Stimulated activated naive CD4-positive, alpha-beta T cell (primary cell): Measurements from ENCODE around the gene MAGI1.

Experiments
- DNase-seq, 6 experiments: peaks; one replicate each; lab custom pipeline; 2025; lab: John Stamatoyannopoulos, UW

Gene MAGI1

DNA sequence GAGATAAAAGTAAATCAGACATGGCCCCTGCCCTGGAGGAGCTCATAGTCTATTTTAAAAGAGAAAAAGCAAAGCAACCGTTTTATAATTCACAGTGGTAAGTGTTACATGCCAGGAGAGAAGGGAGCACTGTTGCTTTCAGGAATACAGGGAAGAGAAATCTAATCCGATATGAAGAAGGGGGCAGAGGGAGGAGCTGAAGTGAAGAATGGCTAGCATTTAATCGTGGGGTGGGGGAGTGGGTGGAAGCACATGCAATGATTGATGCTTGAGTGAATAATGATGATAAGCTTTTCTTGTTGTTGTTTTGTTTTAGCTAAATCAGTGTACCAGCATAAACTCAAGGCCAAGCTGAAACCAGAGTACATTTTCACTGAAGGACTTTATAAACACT is 629.5 kb downstream of the MAGI1 start:
- DNase-seq: no peak

DNA sequence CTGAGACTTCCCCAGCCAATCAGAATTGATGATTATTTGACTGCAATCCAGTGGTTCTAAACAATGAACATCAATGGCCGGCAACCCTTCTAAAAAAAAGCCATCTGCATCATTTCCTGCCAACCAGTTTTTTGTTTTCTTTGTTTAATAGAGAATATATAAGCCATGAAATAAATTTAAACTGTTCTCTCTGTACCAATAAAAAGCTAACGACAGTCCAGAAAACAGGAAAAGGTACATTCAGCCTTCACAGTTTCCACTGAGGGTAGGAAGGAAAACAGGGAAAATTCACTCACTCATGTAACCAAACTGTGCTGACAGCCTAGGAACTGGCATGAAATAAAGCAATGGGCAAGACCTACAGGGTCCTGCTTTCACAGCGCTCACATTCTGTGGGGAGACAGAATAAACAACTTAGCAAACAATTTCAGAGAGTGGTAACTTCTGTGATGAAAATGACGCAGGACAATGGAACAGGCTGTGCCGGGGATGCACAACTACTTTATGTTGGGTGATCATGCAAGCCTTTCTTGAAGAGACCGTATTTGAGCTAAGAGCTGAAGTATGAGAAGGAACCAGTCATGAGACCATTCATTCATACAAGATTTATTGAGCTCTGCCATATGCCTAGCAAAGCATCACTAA is 630.1 kb downstream of the MAGI1 start:
- DNase-seq: no peak

- no peak for DNase-seq
These were observed 632.2 kb downstream of the MAGI1 start for GRCh38 chr3:65406470-65406869.

DNA sequence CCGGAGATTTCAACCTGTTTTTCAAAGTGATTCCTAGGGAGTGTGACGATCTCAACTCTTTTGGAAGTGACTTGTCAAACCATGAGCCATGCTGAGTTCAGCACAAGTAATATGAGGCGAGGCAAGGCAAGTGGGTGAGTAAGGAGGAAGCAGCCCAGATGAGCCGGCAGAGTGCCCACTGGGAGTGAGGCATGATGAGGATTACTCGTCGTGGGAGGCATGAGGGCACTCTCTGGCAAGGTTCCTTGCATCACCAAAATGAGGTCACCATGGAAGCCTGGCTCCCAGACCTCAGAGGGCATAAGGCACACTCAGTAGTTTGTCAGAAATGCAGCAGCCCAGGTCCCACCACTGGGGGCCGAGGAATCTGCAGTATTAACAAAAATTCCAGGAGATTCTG is 636.1 kb downstream of the MAGI1 start:
- DNase-seq: no peak

GRCh38 chr3:65401359-65402305 is 637.1 kb downstream of the MAGI1 start:
- DNase-seq: no peak

DNA sequence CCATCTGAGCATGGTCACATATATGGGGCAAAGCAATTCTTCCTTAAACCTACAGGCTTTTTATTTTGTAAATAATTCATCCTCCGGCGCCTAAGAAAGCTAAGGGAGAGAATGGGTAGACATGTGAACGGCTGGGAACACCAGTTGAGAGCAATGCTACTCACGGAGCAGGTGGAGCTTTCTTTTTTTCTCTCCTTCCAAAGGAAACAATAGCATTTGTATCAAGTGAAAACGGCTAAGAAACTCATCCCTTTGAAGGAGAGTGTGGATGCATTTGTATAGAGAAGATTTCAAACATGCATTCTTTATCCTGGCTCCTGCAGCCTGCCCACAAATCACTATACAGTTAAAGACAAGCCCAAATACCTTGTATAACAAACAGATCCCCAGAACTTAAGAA is 637.8 kb downstream of the MAGI1 start:
- DNase-seq: no peak

- no peak for DNase-seq
These were observed 639.8 kb downstream of the MAGI1 start for GRCh38 chr3:65398953-65399352.

GRCh38 chr3:65396078-65396477 is 642.6 kb downstream of the MAGI1 start:
- DNase-seq: no peak

DNA sequence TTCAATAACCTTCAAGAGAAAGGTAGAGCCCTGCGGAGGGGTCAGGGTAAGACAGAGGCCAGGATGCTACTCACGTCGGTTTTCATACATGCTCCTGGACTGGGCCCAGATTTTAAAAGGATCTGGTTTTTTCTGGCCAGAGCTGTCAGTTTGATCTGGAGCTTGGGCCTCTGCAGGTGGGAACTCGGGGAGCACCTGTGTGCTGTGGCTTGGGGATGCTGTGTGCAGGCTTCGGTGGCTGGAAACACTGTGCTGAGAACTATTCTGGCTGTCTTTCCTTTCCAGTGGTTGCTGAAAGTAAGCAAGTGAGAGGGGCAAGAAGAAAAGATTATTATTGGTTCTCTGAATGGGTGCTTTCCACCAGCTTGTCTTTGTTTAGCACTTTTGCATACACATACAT is 647.6 kb downstream of the MAGI1 start:
- DNase-seq: no peak

DNA sequence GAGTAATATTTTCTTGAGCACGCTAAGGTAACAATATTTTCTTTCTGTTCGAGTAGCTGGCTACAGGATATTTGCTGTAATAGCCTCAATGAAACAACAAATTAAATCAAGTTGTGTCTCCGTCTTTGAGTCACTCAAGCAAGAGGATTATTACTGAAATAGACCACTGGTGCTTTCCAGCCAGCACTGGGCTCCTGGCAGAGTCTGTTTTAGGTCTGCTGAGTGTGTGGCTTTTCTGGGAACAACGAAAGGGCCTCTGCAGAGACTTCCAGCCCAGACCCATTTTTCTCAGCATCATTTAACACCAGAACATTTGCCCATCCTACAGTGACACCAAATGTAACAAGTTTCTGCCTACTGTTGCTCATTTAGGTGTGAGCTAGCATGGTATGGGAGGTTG is 652.9 kb downstream of the MAGI1 start:
- DNase-seq: no peak

DNA sequence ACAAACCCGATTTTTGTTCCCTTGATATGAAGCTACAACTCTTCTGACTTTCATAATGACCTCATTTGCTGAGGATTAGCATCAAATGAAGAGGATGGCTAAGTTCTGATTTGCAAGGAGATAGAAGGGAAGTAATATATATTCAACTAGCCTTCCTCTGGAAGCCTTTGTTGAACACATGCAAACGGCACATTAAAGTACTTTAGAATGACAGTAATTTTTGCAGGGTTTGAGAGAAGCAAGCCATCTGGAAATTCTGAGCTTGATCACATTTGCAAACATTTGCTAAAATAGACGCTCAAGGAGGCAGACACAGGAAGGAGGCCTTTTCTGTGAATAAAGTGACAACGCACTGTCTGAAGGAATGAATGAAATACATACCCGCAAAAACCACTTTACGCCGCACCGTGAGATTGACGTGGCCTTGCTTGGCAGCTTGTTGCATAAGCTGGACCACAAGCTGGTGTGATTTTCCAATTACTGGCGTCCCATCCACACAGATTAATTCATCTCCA is 657.2 kb downstream of the MAGI1 start:
- DNase-seq: no peak

GRCh38 chr3:65379223-65379622 is 659.5 kb downstream of the MAGI1 start:
- no peak for DNase-seq

DNA sequence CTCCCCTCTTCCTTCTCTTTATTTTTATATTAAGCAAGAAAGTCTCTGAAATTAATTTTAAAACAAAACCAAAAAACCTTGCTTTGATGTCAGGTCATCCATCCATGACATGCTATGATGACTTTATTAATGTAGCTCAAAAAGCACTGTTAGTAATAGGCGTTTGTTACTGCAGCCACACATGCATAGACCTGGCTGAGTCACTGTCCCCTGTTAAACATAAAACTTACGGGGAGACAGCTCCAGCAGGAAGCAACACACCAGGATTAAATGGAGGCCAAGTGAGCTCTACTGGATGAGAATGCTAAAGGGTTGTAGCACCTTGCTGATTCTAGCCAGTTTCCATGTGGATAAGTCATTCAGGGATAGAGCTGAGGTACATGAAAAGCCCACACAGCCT is 661.1 kb downstream of the MAGI1 start:
- no peak for DNase-seq

DNA sequence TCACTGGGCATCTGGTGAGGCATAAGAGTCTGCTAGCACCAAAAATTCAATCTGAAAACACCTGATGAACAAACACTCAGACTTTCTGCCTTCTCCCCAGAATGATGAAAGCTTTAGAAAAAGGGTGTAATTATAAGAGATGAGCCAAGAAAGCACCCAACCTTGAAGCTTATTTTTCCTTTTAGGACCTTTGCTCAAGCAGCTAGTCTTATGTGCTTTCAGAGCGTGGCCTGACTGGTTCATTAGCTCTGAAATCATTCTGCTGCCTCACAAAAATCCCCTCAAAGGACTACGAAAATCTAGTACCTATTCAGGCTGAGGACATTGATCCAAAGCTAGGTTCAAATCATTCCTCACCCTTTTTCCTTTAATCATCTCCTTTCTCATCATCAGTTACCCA is 662.3 kb downstream of the MAGI1 start:
- no peak for DNase-seq

DNA sequence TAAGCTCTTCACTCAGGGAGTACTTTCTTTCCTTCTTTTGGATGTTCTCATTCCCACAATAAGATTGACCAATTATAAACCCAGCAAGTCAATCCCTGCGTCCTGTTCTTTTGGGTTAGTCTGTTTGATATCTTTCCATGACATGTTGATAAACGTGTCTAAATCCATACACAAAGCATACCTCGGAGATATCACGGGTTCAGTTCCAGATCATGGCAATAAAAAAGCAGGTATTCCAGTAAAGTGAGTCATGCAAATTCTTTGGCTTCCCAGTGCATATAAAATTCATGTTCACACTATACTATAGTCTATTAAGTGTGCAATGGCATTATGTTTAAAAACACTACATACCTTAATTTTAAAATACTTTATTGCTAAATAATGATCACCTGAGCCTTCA is 667.7 kb downstream of the MAGI1 start:
- DNase-seq: no peak

DNA sequence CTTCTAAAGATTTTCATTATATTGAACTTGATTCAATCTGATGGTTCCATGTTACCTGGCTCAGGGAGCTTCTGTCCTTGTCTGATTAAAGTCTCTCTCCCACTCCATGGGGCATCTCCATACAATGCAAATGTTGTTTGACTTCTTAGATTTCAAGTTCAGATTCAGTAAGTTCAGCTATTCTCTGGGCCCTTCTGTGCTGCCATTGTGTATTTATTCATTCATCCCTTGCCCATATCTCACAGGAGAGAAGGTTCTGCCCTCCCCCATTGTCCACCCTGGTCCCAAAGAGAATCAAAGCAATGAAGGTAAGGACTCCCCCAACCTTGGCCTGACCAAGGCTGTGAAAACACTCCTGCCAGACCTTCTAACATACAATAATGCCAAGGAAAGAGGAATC is 669.9 kb downstream of the MAGI1 start:
- DNase-seq: no peak

DNA sequence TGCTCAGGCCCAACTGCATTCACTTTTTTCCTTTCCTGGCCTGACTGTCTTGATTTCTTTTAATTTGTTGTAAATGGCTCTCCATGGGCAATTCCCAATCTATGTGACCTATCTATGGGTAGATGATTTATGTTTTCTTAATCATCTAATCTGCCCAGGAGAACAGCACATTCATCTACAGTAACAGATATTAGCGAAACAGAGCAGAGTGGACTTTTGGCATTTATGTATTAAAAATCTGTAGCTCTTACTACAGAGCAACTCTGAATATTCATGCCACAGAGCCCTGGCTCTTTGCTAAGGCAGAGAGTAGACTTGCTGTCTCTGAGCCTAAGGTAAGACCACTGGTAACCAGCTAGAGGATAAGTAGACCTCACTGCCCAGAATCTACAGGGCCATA is 676.0 kb downstream of the MAGI1 start:
- DNase-seq: no peak

DNA sequence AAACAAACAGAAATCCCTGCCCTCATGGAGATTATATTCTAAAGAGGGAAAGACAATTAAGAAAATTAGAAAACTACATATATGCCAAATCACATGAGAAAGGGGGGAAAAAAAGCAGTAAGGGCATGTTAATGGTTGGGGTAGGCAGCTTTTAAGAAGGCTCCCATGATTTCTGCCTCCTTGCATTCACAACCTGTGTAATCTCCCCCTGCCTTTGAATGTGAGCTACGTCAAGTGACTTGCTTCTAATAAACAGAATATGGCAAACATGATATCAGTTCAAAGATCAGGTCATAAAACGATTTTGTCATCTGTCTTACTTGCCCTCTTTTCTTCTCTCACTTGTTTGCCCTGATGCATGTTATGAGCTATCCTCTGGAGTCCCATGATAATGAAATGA is 677.3 kb downstream of the MAGI1 start:
- DNase-seq: no peak

- DNase-seq: no peak
These were observed 682.1 kb downstream of the MAGI1 start for GRCh38 chr3:65356331-65357248.

- DNase-seq: no peak
These were observed 683.8 kb downstream of the MAGI1 start for GRCh38 chr3:65354880-65355279.

DNA sequence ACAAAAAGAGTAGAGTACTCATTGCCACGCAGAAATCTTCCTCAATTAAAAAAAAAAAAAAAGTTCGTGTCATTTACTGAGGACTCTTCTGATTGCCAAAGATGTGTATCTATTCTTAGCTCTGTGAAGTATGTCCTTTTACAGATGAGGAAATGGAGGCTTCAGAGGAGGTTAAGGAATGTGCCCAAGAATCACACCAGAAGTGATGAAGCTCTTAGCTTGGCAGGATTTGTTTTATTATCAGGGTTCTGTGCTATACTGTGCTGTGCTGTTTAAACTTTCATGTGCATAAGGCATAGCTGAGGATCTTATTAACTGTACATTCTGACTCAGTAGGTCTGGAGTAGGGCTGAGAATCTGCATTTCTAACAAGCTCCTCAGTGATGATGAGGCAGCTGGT is 685.8 kb downstream of the MAGI1 start:
- no peak for DNase-seq

DNA sequence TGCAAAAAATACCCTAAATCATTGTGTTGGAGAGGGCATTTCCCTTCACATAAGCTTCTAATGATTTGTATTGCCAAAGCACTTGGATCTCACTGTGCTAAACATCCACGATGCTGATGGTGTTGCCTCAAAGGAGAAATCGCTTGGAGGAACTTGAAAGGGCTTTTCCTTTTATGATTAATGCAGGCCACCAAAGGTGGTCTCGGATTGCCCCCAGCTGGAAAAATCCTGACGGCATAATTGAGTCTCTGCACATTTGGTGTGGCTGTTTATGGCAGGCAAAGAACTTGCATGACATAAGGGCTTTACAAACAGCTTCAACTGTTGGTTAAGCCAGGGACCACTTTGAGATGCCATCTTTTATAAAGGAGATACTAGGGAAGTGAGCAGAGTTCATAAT is 687.0 kb downstream of the MAGI1 start:
- DNase-seq: no peak
